Esophagus muscularis mucosa (tissue), 3 donors: ENCODE data around the gene SIGLEC8.

Experiments used
- CTCF ChIP-seq, 3 experiments: fragments of 200-600 bp in 2 of 3; fragments of 450-650 bp in 1 of 3; sonication (generic) in 2 of 3; IDR thresholded peaks; one replicate each; pipeline ENCODE4 v1.5.1; 2017 to 2019; ENCODE audit warnings: antibody characterized with exemption in 3 of 3, mild to moderate bottlenecking in 2 of 3, moderate library complexity in 1 of 3
- POLR2A ChIP-seq: fragments of 450-650 bp; IDR thresholded peaks from one replicate; pipeline ENCODE4 v1.6.1; 2017; ENCODE audit warnings: antibody characterized with exemption, moderate library complexity, mild to moderate bottlenecking, low read depth

GRCh38 chr19:51430221-51430620, 28.0 kb downstream of the SIGLEC8 start:
- TF ChIP-seq CTCF (IDR thresholded peaks at IDR 0.05) = no peak
- TF ChIP-seq POLR2A = no peak
